Hindlimb muscle (tissue), 1 donor: ENCODE data around the gene EPHA1. TPM values are rescaled to one million over a fixed set of nuclear protein-coding genes. Genes with fewer than 3 reads are reported as not detected.
"Not testable (repeated sequence)": the region's sequence is repeated elsewhere in the genome, so short reads cannot be mapped to it uniquely, and the experiment has no call there.

Source experiments
- DNase-seq: peaks from one replicate; pipeline ENCODE4 v3.0.0-alpha.2; 2013
- polyA plus RNA-seq: library from polyadenylated mRNA; unstranded; fragments of 120-200 nt; gene quantifications from one replicate; pipeline ENCODE4 v1.2.1, GENCODE V29; 2013; ENCODE audit not compliant: insufficient read length

Gene EPHA1
- polyA plus RNA-seq, 1 donor = 5.8 TPM

DNA sequence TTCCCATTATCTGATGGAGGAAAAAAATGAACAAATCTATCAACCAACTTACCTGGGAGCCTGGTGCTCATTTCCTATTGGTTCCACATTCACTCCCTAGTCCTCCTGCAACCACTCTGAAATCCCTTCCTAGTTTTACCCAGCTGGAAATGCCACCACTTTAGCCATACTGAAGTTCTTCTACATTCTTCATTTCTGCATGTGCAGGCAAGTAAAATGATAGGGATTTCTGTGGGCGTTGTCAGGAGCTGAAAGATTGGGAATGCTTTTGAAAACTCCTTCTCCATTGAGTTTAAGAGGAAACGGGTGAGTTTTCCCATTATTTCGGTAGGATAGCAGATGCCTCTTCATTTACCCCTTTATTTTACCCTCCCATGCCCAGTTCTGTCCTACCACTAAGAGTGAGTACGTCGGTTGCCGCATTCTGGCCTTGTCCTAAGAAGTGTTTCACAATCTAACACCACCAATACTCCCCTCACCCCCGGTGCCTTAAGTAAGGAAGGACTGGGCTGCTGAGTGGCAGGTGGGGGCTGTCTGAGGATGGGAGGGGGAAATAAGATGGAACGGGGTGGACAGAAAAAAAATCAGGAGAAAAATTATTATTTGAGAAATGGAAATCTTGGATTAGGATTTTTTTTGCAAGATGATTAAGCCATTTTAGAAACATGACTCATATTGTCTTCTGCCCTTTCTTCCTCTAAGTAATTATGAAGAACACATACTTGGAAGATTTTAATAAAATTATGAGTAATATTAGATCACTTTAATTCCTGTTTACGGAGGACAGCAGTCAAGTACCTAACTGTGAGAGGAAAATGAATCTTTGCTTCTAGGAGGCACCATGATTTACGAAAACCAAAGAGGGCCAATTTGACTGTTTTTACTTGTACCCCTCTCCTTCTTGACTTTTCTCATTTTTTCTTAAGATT, 21.4 kb upstream of the EPHA1 start:
- DNase-seq = no peak

DNA sequence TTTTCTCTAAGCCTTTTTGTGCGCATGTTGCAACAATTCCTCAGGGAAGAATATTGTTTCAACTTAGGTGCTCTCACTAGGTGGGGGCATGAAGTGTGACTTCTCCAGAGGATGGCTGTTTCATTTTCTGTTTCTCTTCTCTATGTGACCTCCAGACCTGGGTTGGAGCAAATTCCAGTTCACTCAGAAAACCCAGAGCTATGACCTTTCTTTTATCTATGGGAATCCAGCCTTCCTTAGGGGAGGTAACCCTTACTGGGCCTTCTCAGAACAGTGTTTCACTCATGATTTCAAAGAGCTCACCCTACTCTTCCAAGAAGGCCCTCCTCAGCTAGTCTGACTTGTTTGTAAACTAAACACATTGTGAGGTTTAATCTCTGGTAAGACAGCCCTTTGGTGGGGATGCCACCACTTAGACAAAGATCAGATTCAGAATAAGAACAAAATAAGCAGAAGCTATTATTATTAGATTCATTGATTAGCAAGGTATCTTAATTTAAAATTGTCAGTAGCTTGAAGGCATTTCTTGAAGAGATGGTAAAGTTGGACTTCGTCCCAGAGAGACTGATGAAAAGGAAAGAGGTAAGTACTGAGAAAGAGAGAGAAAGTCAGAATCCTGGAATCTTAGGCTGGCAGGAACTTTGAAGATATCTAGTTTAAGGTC, 18.0 kb upstream of the EPHA1 start:
- no peak for DNase-seq

GRCh38 chr7:143424476-143424875, 15.8 kb upstream of the EPHA1 start:
- not testable (repeated sequence) for DNase-seq

DNA sequence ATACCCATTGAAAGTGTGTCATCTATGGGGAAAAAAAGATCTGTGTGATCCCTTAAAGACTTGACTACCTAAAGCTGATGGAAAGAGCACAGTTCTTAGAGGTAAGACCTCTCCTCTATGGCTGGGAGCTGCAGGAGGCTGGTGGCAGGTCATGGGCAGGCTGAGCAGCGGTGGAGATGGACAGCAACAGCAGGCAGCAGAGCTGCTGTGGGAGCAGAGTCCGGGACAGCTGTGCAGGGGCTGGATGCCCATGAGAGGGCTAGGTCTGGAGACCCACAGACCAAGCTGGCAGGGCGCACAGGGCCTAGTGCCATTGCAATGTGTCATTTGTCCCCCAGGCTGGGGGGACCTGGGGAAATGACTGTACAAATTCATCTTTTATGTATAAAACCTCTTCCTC, 13.4 kb upstream of the EPHA1 start:
- peak; percentile 46 for DNase-seq

- DNase-seq = not testable (repeated sequence)
Measured at GRCh38 chr7:143420624-143421023, 12.0 kb upstream of the EPHA1 start.

DNA sequence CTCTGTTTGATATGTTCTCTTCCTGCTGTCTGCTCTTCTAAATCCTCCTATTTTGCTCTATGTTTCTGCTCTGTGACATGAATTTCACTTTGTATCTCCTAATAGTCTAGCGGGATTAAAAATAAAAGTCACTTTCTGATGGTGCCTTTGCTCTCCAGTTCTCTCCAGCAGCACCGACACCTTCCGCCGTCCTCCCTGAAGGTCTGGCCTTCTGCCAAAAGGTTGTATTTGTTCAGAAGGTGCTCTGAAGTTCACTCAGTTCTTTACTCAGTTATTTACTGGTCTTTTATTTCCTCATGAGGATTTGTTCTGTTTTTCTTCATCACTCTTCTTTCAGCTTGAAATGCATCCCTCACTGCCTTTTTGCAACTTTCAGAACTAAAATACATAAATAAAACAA, 11.2 kb upstream of the EPHA1 start:
- DNase-seq = no peak

DNA sequence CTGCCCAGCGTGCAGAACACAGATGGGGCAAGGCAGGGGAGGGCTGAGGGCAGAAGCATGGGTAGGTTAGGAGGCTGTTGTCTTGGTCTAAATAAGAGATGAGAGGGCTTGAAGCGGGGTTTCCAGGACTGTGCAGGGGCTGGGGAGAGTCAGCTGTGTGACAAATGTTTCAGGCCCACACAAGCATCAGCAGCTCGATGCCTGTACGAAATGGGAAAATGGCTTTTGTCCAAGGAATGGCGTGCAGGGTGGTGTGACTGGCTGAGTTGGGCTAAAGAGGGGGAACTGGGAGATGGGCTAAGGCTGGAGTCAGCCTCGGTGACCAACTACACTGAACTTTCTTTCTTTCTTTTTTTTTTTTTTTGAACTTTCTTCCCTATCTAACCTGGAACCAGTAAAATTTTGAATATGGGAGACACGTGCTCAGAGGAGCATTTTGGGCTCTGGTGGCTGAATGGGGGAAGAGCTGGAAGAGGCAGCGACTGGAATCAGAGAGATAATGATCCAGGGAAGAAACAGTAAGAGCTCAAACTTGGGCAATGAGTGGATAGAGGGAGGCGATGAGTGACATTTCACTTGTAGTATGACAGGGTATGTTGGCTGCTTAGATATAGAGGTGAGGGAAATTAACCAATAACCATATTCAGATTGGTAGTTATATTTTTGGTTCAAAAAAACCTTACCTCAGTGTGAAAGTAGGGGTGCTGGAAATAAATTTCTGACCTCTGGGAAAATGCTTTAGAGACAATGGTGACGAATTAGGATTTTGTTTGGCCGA, 10.2 kb upstream of the EPHA1 start:
- DNase-seq = no peak

DNA sequence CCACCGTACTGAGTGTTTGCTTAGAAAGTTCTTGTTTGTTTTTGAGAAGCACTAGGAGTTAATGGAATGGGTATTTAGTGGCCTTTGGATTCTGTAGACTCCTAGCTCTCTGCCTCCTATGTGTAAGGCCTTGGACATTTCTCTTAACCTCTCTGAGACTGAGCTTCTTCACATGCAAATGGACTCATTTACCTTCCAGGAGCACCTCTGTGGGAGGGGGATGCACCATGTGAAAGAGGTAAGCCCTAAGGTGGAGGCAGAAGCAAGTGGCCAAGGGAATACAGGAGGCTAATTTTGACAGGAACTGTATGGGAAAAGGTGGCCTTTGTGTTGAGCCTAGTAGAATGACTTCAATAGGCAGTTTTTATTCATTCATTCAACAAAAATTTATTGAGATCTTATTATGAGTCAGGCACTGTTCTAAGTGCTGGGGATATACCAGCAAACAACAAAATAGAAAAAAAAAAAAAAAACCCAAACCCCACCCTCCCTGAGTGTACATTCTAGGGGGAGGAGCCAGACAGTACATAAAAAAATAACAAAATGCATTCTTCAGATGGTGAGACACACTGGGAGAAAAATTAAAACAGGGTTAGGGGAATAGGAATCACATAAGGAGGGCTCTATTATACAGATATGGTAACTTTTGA, 9.2 kb upstream of the EPHA1 start:
- DNase-seq = no peak

- peak; percentile 54 for DNase-seq
Measured at GRCh38 chr7:143416565-143417149, 8.0 kb upstream of the EPHA1 start.

- DNase-seq = no peak
Measured at GRCh38 chr7:143415742-143416397, 7.2 kb upstream of the EPHA1 start.

- DNase-seq = not testable (repeated sequence)
Measured at GRCh38 chr7:143415209-143415608, 6.6 kb upstream of the EPHA1 start.

DNA sequence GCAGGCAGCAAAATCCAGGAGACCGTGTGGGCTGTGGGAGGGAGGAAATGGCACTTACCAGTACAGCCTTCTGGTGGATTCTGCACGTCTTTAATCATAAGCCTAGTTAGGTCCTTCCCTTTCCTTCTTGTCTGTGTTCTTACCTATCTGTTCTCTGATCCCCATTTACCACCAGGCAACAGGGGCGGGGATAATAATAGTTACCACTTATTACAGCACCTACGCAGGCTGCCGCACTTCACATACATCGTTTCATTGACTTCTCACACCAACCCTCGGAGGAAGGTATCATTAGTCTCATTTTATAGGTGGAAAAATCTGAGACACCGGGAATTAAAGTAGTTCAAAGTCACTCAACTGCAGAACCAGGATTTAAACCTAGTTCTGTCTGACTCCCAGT, 4.5 kb upstream of the EPHA1 start:
- no peak for DNase-seq

- no peak for DNase-seq
Measured at GRCh38 chr7:143411976-143412708, 3.5 kb upstream of the EPHA1 start.

- DNase-seq = peak; percentile 57
Measured at GRCh38 chr7:143410521-143411004, 1.9 kb upstream of the EPHA1 start.

DNA sequence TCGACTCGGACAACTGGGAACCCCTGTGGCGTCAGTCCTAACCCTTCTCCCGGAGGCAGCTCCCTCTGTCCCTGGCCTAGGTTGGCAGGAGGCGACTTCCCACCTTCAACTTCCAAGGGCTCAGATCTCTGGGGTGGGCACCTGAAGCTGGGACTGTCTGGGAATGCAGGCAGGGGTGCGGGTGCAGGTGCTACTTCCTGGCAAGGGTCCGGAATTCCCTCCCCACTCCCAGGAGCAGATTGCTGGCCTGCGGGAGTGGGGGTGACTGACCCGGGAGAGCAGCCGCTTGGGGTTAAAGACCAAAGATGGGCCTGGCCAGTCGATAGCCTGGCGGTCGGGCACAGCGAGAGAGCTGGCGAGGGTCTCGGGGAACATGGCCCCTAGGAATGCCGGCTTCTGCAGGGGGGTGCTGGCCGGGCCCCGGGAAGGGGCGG, 387 bp downstream of the EPHA1 start:
- no peak for DNase-seq

- DNase-seq = no peak
Measured at GRCh38 chr7:143407287-143408251, 1.1 kb downstream of the EPHA1 start.

DNA sequence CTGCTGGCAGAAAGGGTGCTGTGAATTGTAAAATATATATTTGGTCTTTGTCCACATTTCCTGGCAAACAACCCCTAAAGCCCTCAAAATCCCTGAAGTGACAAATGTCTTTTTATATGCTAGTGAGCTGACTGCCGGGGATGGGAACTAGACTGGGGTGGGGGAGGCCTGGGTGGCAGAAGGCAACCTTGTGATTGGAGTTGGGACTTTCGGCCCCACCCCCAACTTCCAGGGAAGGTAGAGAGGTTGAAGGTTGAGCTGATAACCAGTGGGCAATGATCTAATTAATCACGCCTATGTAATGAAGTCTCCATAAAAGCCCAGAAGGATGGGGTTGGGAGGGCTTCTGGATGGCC, 2.7 kb downstream of the EPHA1 start:
- no peak for DNase-seq

DNA sequence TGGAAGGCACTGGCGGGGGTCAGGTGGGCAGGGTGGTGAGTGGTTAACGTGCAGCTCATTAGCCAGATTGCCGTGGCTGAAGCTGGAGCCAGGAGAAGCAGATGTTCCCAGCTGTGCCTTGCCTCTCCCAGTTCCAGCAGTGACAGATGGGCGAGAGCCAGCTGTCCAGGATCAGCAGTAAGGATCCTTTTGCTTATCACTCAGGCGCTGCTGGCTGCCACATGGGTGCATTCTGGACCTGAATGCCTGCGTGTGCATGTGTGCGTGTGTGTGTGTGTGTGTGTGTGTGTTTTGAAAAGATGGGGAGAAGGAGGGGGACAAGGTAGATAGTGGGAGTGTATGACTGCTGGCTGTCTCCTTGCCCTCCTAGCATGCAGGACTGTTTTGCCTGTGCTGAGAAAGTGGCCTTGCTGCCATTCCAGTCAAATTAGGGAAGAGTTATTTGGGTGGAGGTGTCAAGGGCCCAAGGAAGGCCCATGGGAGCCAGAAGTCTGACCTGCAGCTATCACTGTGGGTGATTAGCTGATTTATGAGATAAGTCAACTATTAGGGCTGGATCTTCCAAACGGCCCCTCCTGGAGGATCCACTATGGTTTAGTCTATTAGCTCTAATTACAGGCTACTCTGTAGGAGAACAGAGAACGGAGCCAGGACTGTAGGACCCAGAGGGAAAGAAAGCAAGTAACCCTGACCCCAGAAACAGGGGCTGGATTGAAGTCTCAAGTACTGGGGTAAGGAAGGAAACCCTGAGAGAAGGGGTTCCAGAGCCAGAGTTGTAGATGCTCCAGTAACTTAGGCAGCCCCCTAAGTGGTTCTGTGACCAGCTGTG, 3.3 kb downstream of the EPHA1 start:
- no peak for DNase-seq

DNA sequence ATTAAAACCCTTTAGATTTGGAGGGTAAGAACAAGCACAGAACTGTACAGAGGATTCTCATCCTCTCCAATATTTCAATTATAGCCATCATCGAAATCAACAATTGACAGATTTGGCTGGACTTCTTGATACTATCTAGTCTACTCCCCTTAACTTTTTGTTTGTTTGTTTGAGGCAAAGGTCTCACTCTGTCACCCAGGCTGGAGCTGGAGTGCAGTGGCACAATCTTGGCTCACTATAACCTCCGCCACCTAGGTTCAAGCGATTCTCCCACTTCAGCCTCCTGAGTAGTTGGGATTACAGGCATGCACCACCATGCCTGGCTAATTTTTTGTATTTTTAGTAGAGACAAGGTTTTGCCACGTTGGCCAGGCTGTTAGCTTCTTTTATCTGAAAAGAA, 6.4 kb downstream of the EPHA1 start:
- DNase-seq = not testable (repeated sequence)
